ENCODE data around the gene CMTM5.

- TF ChIP-seq ZFP3 (CRISPR knock-in tag; IDR thresholded peaks at IDR 0.05) (no peak), ESRRG (CRISPR knock-in tag; IDR thresholded peaks at IDR 0.05) (no peak), GLIS3 (CRISPR knock-in tag; IDR thresholded peaks at IDR 0.05) (no peak), RARB (CRISPR knock-in tag; IDR thresholded peaks at IDR 0.05) (no peak), OSR1 (CRISPR knock-in tag; IDR thresholded peaks at IDR 0.05) (no peak)
- TF ChIP-seq, protein P1, sequence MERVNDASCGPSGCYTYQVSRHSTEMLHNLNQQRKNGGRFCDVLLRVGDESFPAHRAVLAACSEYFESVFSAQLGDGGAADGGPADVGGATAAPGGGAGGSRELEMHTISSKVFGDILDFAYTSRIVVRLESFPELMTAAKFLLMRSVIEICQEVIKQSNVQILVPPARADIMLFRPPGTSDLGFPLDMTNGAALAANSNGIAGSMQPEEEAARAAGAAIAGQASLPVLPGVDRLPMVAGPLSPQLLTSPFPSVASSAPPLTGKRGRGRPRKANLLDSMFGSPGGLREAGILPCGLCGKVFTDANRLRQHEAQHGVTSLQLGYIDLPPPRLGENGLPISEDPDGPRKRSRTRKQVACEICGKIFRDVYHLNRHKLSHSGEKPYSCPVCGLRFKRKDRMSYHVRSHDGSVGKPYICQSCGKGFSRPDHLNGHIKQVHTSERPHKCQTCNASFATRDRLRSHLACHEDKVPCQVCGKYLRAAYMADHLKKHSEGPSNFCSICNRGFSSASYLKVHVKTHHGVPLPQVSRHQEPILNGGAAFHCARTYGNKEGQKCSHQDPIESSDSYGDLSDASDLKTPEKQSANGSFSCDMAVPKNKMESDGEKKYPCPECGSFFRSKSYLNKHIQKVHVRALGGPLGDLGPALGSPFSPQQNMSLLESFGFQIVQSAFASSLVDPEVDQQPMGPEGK (CRISPR knock-in tag; IDR thresholded peaks at IDR 0.05; ENCODE audit: borderline replicate concordance) = no peak
These were observed 27.1 kb downstream of the CMTM5 start for GRCh38 chr14:23403908-23404307.
